HG03175 (cell line): ENCODE data around the gene SIGLEC5.

Experiments used
- ATAC-seq: cut with Tn5 transposase; IDR thresholded peaks from one replicate; pipeline ENCODE4 v1.9.1; 2021; ENCODE audit warnings: mild to moderate bottlenecking, moderate library complexity; ENCODE audit not compliant: unreplicated experiment

The SIGLEC5 gene

DNA sequence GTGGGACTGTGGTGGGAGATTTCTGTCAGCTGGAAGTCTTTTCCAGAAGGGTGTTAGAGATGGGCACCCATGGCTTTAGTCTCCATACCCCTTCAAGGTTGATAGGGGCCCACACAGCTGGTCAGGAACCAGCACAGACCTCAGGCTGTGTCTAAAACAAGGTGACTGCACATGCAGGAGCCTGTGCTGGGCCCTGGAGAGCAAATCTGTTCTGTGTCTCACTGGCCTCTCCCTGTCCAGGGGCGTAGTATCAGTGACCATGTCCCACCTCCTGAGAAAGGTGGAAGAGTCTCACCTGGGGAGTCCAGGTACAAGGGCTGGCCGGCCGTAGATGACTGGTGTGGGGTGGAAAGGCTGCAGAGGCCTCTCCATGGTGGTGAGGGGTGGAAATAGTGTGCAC is 39.8 kb downstream of the SIGLEC5 start:
- ATAC-seq, result no peak

GRCh38 chr19:51589511-51589910 is 40.7 kb downstream of the SIGLEC5 start:
- no peak for ATAC-seq

- no peak for ATAC-seq
These were observed 42.7 kb downstream of the SIGLEC5 start for GRCh38 chr19:51587264-51588191.

GRCh38 chr19:51586799-51587198 is 43.4 kb downstream of the SIGLEC5 start:
- ATAC-seq, result no peak

GRCh38 chr19:51586103-51586728 is 44.0 kb downstream of the SIGLEC5 start:
- ATAC-seq, result no peak

DNA sequence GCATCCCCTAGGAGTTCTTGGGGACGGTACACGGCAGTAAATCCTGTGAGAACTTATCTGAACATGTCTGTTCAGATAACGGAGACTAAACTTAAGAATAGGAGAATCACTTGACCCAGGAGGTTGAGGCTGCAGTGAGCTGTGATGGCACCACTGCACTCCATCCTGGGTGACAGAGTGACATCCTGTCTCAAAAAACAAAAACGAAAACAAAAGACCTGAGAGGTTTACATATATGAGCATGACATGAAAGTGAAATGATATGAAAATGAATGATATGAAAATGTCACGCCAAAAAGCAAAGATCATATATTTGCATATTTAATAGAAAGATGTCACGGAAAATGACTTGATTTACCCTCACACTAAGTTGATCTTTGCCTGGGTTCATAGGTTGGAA is 53.4 kb downstream of the SIGLEC5 start:
- ATAC-seq, result peak; percentile 51

GRCh38 chr19:51573331-51573730 is 56.9 kb downstream of the SIGLEC5 start:
- ATAC-seq, result no peak

- no peak for ATAC-seq
These were observed 57.3 kb downstream of the SIGLEC5 start for GRCh38 chr19:51572908-51573307.

DNA sequence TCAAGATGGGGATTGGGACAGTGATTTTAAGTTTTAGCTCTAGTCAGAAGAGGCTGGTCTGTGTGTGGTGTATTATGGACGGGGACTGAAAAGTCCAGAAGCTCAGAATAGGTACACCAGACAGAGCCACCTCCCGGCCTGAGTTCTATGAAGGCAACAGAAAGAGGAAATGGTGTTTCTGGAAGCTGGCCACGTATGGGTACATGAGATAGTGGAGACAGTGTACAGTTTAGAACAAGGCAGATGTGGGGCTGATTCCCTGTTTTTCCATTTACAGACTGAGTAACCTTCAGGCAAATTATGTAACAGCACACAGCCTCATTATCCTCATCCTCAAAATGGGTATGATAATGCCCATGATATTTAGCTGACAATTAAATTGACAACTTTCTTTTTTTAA is 57.8 kb downstream of the SIGLEC5 start:
- no peak for ATAC-seq

GRCh38 chr19:51571599-51571998 is 58.6 kb downstream of the SIGLEC5 start:
- no peak for ATAC-seq

DNA sequence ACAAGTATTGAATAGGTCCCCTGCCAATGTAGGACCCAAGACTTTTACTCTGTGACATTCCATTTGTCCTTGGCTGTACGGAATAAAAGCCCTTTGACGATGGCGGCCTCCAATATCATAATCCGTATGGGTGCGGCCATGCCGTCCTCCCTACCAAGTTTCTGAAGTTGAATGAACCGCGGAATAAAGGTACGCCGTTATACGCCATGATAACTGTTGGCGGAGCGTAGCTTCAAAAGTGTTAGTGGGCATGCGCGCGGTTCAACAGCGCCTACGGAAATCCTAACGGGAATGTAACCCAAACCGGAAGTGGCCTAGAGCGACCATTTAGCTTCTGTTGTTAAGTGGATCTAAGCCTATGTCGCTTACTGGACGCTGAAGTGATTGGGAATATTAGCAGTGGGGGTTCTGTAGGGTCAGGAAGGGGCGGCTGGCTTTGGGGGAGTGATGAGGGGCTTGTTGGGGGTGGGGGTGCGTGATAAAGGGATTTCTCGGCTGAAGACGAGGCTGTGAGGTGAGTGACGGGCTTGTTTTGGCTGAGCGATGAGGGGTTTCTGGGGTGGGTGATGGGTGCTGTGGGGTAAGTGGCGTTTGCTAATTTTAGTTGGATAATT is 59.1 kb downstream of the SIGLEC5 start, which contains the start of gene ZNF175:
TSS of gene ZNF175 (plus strand) at position 322 of the 614 bp plus-strand sequence. CDS start 2,047 bp downstream, outside the sequence.
- ATAC-seq, result peak; percentile 83

GRCh38 chr19:51568456-51568855 is 61.7 kb downstream of the SIGLEC5 start:
- no peak for ATAC-seq

- ATAC-seq, result no peak
These were observed 62.6 kb downstream of the SIGLEC5 start for GRCh38 chr19:51567583-51567982.

GRCh38 chr19:51566489-51567100 is 63.6 kb downstream of the SIGLEC5 start:
- no peak for ATAC-seq

DNA sequence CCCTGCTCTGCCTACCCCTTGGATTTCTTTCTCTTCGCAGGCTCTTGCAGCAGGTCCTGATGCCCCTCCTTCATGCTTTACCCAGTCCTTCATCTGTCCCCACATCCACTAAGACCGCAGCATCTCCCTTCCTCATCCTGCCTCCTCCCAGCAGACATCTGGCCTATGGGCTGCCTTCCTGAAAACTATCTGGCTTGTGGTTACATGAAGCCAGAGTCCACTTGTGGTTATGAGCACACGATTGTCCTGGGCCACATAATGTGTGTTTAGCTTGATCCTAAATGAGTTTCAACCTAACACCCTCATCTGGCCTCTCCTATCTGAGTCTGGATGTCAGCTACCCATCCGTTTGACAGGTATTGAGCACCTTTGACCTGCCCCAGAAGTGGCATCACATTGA is 64.6 kb downstream of the SIGLEC5 start:
- no peak for ATAC-seq

GRCh38 chr19:51564791-51565190 is 65.4 kb downstream of the SIGLEC5 start:
- no peak for ATAC-seq
